ENCODE measurements around the gene PSMD1.

Gene PSMD1

GRCh38 chr2:231034291-231034882, 22.3 kb upstream of the PSMD1 start:
- DNase-seq: no peak
- no peaks in the 10 kb centered on the region for H3K36me3 ChIP-seq (ENCODE audit: control insufficient read depth, insufficient read depth, low read length)
- no peaks in the 10 kb centered on the region for H3K9me3 ChIP-seq (ENCODE audit: control insufficient read depth, low read length)
- H3K4me3 ChIP-seq (ENCODE audit: insufficient read depth, low read depth, low read length, poor library complexity, severe bottlenecking): no peak overlapping the region
- no peak overlapping the region for H3K27ac ChIP-seq (ENCODE audit: insufficient read depth, low read length, poor library complexity, severe bottlenecking)
- peaks cover 19% of the 10 kb centered on the region for H3K27me3 ChIP-seq (replicated peaks; ENCODE audit: control insufficient read depth, insufficient read depth, low read length, poor library complexity, severe bottlenecking)
- no peaks in the 10 kb centered on the region for H3K4me1 ChIP-seq (ENCODE audit: control insufficient read depth, insufficient read depth, low read length, poor library complexity, severe bottlenecking)

DNA sequence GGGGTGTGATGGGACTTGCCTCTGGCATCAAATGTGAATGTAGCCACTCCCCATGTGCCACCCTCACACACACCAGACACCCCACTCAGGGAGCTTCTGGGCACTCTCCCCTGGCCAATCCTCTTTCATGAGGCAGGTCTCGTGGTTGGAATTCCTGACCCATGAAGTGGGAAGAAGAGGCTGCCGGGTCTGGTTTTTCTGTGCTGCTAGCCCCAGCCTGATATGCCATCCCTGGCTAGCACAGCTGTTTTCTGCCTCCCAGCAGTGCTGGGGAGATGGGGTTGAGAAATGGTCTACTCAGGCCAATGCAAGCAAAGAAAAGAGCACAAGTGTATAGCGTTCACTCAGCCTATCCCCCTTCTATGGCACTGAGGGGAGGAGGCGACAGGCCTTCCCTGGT, 20.5 kb upstream of the PSMD1 start:
- Histone ChIP-seq H3K27me3 (replicated peaks; ENCODE audit: control insufficient read depth, insufficient read depth, low read length, poor library complexity, severe bottlenecking) (peaks cover 27% of the 10 kb centered on the region), H3K9me3 (ENCODE audit: control insufficient read depth, low read length) (no peaks in the 10 kb centered on the region), H3K27ac (ENCODE audit: insufficient read depth, low read length, poor library complexity, severe bottlenecking) (no peak overlapping the region), H3K4me3 (ENCODE audit: insufficient read depth, low read depth, low read length, poor library complexity, severe bottlenecking) (no peak overlapping the region), H3K36me3 (ENCODE audit: control insufficient read depth, insufficient read depth, low read length) (no peaks in the 10 kb centered on the region), H3K4me1 (ENCODE audit: control insufficient read depth, insufficient read depth, low read length, poor library complexity, severe bottlenecking) (no peaks in the 10 kb centered on the region)
- DNase-seq: no peak

- no peak overlapping the region for H3K27ac ChIP-seq (ENCODE audit: insufficient read depth, low read length, poor library complexity, severe bottlenecking)
- no peaks in the 10 kb centered on the region for H3K9me3 ChIP-seq (ENCODE audit: control insufficient read depth, low read length)
- no peak for DNase-seq
- no peaks in the 10 kb centered on the region for H3K4me1 ChIP-seq (ENCODE audit: control insufficient read depth, insufficient read depth, low read length, poor library complexity, severe bottlenecking)
- no peaks in the 10 kb centered on the region for H3K36me3 ChIP-seq (ENCODE audit: control insufficient read depth, insufficient read depth, low read length)
- peaks cover 32% of the 10 kb centered on the region for H3K27me3 ChIP-seq (replicated peaks; ENCODE audit: control insufficient read depth, insufficient read depth, low read length, poor library complexity, severe bottlenecking)
- H3K4me3 ChIP-seq (ENCODE audit: insufficient read depth, low read depth, low read length, poor library complexity, severe bottlenecking): no peak overlapping the region
Measured at GRCh38 chr2:231036578-231037106, 20.0 kb upstream of the PSMD1 start.

GRCh38 chr2:231037202-231037730, 19.4 kb upstream of the PSMD1 start, which contains the start of gene C2orf72:
Gene C2orf72 (plus strand): TSS chr2:231037523. CDS start chr2:231037566, 43 bp downstream.
- Histone ChIP-seq H3K4me3 (ENCODE audit: insufficient read depth, low read depth, low read length, poor library complexity, severe bottlenecking) (no peak within 1 kb of the TSS), H3K9me3 (ENCODE audit: control insufficient read depth, low read length) (no peaks in the 10 kb centered on the region), H3K4me1 (ENCODE audit: control insufficient read depth, insufficient read depth, low read length, poor library complexity, severe bottlenecking) (no peaks in the 10 kb centered on the region), H3K27ac (ENCODE audit: insufficient read depth, low read length, poor library complexity, severe bottlenecking) (no peak within 1 kb of the TSS), H3K36me3 (ENCODE audit: control insufficient read depth, insufficient read depth, low read length) (no peaks in the 10 kb centered on the region), H3K27me3 (replicated peaks; ENCODE audit: control insufficient read depth, insufficient read depth, low read length, poor library complexity, severe bottlenecking) (peaks cover 33% of the 10 kb centered on the region)
- DNase-seq: no peak

- Histone ChIP-seq H3K4me1 (ENCODE audit: control insufficient read depth, insufficient read depth, low read length, poor library complexity, severe bottlenecking) (no peaks in the 10 kb centered on the region), H3K27me3 (replicated peaks; ENCODE audit: control insufficient read depth, insufficient read depth, low read length, poor library complexity, severe bottlenecking) (peaks cover 33% of the 10 kb centered on the region), H3K9me3 (ENCODE audit: control insufficient read depth, low read length) (no peaks in the 10 kb centered on the region), H3K27ac (ENCODE audit: insufficient read depth, low read length, poor library complexity, severe bottlenecking) (no peak overlapping the region), H3K4me3 (ENCODE audit: insufficient read depth, low read depth, low read length, poor library complexity, severe bottlenecking) (no peak overlapping the region), H3K36me3 (ENCODE audit: control insufficient read depth, insufficient read depth, low read length) (no peaks in the 10 kb centered on the region)
- DNase-seq: no peak
Measured at GRCh38 chr2:231037731-231038482, 18.8 kb upstream of the PSMD1 start.

DNA sequence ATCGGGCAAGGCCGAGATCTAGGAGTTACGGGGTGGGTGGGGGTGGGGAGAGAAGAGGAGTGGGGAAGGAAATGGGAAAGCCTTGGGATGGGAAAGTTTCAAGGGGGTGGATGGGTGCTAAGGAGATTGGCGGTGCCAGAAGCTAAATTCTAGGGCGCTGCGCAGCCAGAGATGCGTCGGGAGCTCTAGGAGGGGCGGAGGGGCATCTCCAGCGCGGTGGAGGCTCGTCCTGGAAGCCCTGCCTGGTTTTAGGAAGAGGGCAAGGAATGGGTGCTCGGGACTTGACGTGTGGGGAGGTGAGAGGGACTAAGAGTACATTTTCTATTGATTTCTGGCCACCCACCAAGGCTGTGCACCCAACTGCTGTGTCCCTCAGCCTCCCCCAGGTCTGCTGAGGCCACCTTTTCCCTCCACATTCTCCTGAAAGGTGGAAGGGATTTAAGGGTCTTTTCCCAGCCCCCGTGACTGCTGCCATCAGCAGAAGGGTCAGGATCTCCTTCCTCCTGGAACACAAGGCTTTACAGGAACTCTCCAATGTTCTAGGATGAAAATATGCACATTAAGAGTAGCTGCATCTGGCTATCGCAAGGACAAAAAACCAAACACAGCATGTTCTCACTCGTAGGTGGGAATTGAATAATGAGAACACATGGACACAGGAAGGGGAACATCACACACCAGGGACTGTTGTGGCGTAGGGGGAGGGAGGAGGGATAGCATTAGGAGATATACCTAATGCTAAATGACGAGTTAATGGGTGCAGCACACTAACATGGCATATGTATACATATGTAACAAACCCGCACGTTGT, 18.0 kb upstream of the PSMD1 start:
- Histone ChIP-seq H3K36me3 (ENCODE audit: control insufficient read depth, insufficient read depth, low read length) (no peaks in the 10 kb centered on the region), H3K27ac (ENCODE audit: insufficient read depth, low read length, poor library complexity, severe bottlenecking) (no peak overlapping the region), H3K4me3 (ENCODE audit: insufficient read depth, low read depth, low read length, poor library complexity, severe bottlenecking) (no peak overlapping the region), H3K27me3 (replicated peaks; ENCODE audit: control insufficient read depth, insufficient read depth, low read length, poor library complexity, severe bottlenecking) (peaks cover 33% of the 10 kb centered on the region), H3K4me1 (ENCODE audit: control insufficient read depth, insufficient read depth, low read length, poor library complexity, severe bottlenecking) (no peaks in the 10 kb centered on the region), H3K9me3 (ENCODE audit: control insufficient read depth, low read length) (no peaks in the 10 kb centered on the region)
- no peak for DNase-seq

DNA sequence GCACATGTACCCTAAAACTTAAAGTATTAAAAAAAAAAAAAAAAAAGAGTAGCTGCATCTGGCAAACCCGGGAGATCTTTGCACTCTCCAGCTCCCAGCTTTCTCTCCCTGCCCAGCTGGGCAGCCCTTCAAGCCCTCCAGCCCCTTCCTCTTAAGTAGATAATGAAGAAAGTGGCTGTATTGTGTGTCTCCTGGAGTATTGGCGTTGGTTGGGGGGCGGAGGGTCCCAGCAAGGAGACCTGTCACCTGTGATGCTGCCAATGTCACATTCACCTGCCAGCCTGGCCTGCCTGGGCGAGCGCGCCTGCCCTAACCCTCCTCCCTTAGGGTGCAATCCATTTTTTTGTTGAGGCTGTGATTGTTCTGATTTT, 17.4 kb upstream of the PSMD1 start:
- Histone ChIP-seq H3K4me3 (ENCODE audit: insufficient read depth, low read depth, low read length, poor library complexity, severe bottlenecking) (no peak overlapping the region), H3K4me1 (ENCODE audit: control insufficient read depth, insufficient read depth, low read length, poor library complexity, severe bottlenecking) (no peaks in the 10 kb centered on the region), H3K9me3 (ENCODE audit: control insufficient read depth, low read length) (no peaks in the 10 kb centered on the region), H3K27me3 (replicated peaks; ENCODE audit: control insufficient read depth, insufficient read depth, low read length, poor library complexity, severe bottlenecking) (peaks cover 33% of the 10 kb centered on the region), H3K27ac (ENCODE audit: insufficient read depth, low read length, poor library complexity, severe bottlenecking) (no peak overlapping the region), H3K36me3 (ENCODE audit: control insufficient read depth, insufficient read depth, low read length) (no peaks in the 10 kb centered on the region)
- DNase-seq: no peak

- peaks cover 33% of the 10 kb centered on the region for H3K27me3 ChIP-seq (replicated peaks; ENCODE audit: control insufficient read depth, insufficient read depth, low read length, poor library complexity, severe bottlenecking)
- no peaks in the 10 kb centered on the region for H3K36me3 ChIP-seq (ENCODE audit: control insufficient read depth, insufficient read depth, low read length)
- H3K4me3 ChIP-seq (ENCODE audit: insufficient read depth, low read depth, low read length, poor library complexity, severe bottlenecking): no peak overlapping the region
- DNase-seq: no peak
- H3K9me3 ChIP-seq (ENCODE audit: control insufficient read depth, low read length): no peaks in the 10 kb centered on the region
- H3K27ac ChIP-seq (ENCODE audit: insufficient read depth, low read length, poor library complexity, severe bottlenecking): no peak overlapping the region
- H3K4me1 ChIP-seq (ENCODE audit: control insufficient read depth, insufficient read depth, low read length, poor library complexity, severe bottlenecking): no peaks in the 10 kb centered on the region
Measured at GRCh38 chr2:231039821-231040364, 16.8 kb upstream of the PSMD1 start.

- Histone ChIP-seq H3K9me3 (ENCODE audit: control insufficient read depth, low read length) (no peaks in the 10 kb centered on the region), H3K4me3 (ENCODE audit: insufficient read depth, low read depth, low read length, poor library complexity, severe bottlenecking) (no peak overlapping the region), H3K27ac (ENCODE audit: insufficient read depth, low read length, poor library complexity, severe bottlenecking) (no peak overlapping the region), H3K36me3 (ENCODE audit: control insufficient read depth, insufficient read depth, low read length) (no peaks in the 10 kb centered on the region), H3K27me3 (replicated peaks; ENCODE audit: control insufficient read depth, insufficient read depth, low read length, poor library complexity, severe bottlenecking) (peaks cover 30% of the 10 kb centered on the region), H3K4me1 (ENCODE audit: control insufficient read depth, insufficient read depth, low read length, poor library complexity, severe bottlenecking) (no peaks in the 10 kb centered on the region)
- DNase-seq: no peak
Measured at GRCh38 chr2:231041061-231041689, 15.5 kb upstream of the PSMD1 start.

All from effector memory CD4-positive, alpha-beta T cell (primary cell).